B cell (primary cell): ENCODE results near the gene S1PR3. TPM values are rescaled to one million over a fixed set of nuclear protein-coding genes. Genes with fewer than 3 reads are reported as not detected.

Experiments used
- ATAC-seq: fragments of 200-7000 bp; cut with Tn5 transposase; one replicate; pipeline ENCODE4 v1.10.0; 2021; ENCODE audit warnings: low read depth, mild to moderate bottlenecking, moderate number of reproducible peaks, moderate library complexity
- CTCF ChIA-PET: fragments of 350-600 bp; sonication (Branson Sonifier 250); formaldehyde crosslinking; loops from one replicate; lab custom pipeline; 2021; ENCODE audit warnings: antibody characterized with exemption, inconsistent platforms; lab: Charles Lee
- POLR2A ChIA-PET: fragments of 350-600 bp; sonication (Branson Sonifier 250); formaldehyde crosslinking; loops from one replicate; lab custom pipeline; 2021; ENCODE audit warnings: antibody characterized with exemption; lab: Charles Lee
- DNase-seq: peaks from one replicate; pipeline ENCODE4 v3.0.0; 2013
- H2AFZ ChIP-seq: 2 replicates; pipeline ENCODE4 v1.6.1; 2012; ENCODE audit warnings: mild to moderate bottlenecking, low read depth, low read length; ENCODE audit not compliant: insufficient read depth, poor library complexity, severe bottlenecking
- H3K27ac ChIP-seq, 2 donors: 1 replicate in 1 of 2; 2 replicates in 1 of 2; pipeline ENCODE4 v1.5.1; 2012 to 2013; ENCODE audit warnings: low read length in 2 of 2, mild to moderate bottlenecking in 2 of 2, moderate library complexity in 1 of 2
- H3K27me3 ChIP-seq, 4 experiments: fragments of 200-600 bp in 1 of 4; sonication (generic) in 1 of 4; replicated peaks in 1 of 4; 1 replicate in 2 of 4; 2 replicates in 2 of 4; pipeline versions ENCODE4 v1.6.1 to v1.7.0; 2013 to 2016; ENCODE audit warnings: low read length in 3 of 4, mild to moderate bottlenecking in 2 of 4, mixed read lengths in 1 of 4, moderate library complexity in 1 of 4; ENCODE audit not compliant: insufficient read depth in 4 of 4, control insufficient read depth in 3 of 4; ENCODE audit errors: control extremely low read depth in 1 of 4
- H3K36me3 ChIP-seq, 2 experiments: replicated peaks in 1 of 2; 1 replicate in 1 of 2; 2 replicates in 1 of 2; pipeline versions ENCODE4 v1.6.1 to v1.7.1; 2013; ENCODE audit warnings: low read length in 1 of 2; ENCODE audit not compliant: insufficient read depth in 2 of 2, control insufficient read depth in 1 of 2; ENCODE audit errors: control extremely low read depth in 1 of 2, extremely low read depth in 1 of 2
- H3K4me1 ChIP-seq, 2 donors: fragments of 200-600 bp in 1 of 2; sonication (generic) in 1 of 2; 1 replicate in 1 of 2; 2 replicates in 1 of 2; pipeline versions ENCODE4 v1.5.1 to v1.6.1; 2013 to 2017; ENCODE audit warnings: low read length in 2 of 2; ENCODE audit not compliant: control insufficient read depth in 2 of 2, insufficient read depth in 2 of 2
- H3K4me2 ChIP-seq: replicated peaks from 2 replicates; pipeline ENCODE3; 2012; ENCODE audit warnings: mild to moderate bottlenecking, low read depth, low read length; ENCODE audit not compliant: poor library complexity, severe bottlenecking
- H3K4me3 ChIP-seq, 5 experiments: fragments of 200-600 bp in 1 of 5; sonication (generic) in 1 of 5; 1 replicate in 3 of 5; 2 replicates in 2 of 5; pipeline versions ENCODE4 v1.5.1 to v1.7.0; 2011 to 2016; ENCODE audit warnings: low read length in 4 of 5, mild to moderate bottlenecking in 4 of 5, low read depth in 2 of 5, control low read depth in 1 of 5, moderate library complexity in 1 of 5; ENCODE audit not compliant: insufficient read depth in 1 of 5; ENCODE audit errors: control extremely low read depth in 1 of 5, extremely low read depth in 1 of 5
- H3K79me2 ChIP-seq: fragments of 200-600 bp; sonication (generic); one replicate; pipeline ENCODE4 v1.6.0; 2016; ENCODE audit warnings: low read length; ENCODE audit not compliant: control insufficient read depth, insufficient read depth
- H3K9ac ChIP-seq: fragments of 200-600 bp; sonication (generic); 2 replicates; pipeline ENCODE4 v1.6.1; 2017; ENCODE audit warnings: mild to moderate bottlenecking, low read length, moderate library complexity
- H3K9me3 ChIP-seq, 3 donors: one replicate each; pipeline versions ENCODE4 v1.6.1 to v1.7.1; 2013; ENCODE audit warnings: low read length in 2 of 3; ENCODE audit not compliant: control insufficient read depth in 2 of 3, insufficient read depth in 1 of 3; ENCODE audit errors: control extremely low read depth in 1 of 3
- H4K20me1 ChIP-seq: 2 replicates; pipeline ENCODE4 v1.6.0; 2012; ENCODE audit warnings: mild to moderate bottlenecking, low read length; ENCODE audit not compliant: insufficient read depth, control insufficient read depth, poor library complexity, severe bottlenecking
- H3K27ac Mint-ChIP-seq: one replicate; pipeline ENCODE4 v1.8.0; 2021; ENCODE audit warnings: mixed read lengths
- H3K27me3 Mint-ChIP-seq: one replicate; pipeline ENCODE4 v1.8.0; 2021; ENCODE audit warnings: mixed read lengths
- H3K4me1 Mint-ChIP-seq: one replicate; pipeline ENCODE4 v1.8.0; 2021; ENCODE audit warnings: mixed read lengths
- H3K4me3 Mint-ChIP-seq: one replicate; pipeline ENCODE4 v1.8.0; 2021; ENCODE audit warnings: mixed read lengths
- H3K9me3 Mint-ChIP-seq: one replicate; pipeline ENCODE4 v1.8.0; 2022; ENCODE audit warnings: mixed read lengths; ENCODE audit not compliant: insufficient read depth
- EZH2 ChIP-seq: IDR thresholded peaks from 2 replicates; pipeline ENCODE4 v1.6.1; 2012; ENCODE audit warnings: borderline replicate concordance, low read depth, mild to moderate bottlenecking, moderate library complexity, low read length; ENCODE audit not compliant: insufficient read depth, poor library complexity, severe bottlenecking
- WGBS: methylation state at CpG from one replicate; pipeline ENCODE4 v1.1.5; 2013; ENCODE audit warnings: missing lambda C conversion rate; ENCODE audit not compliant: insufficient coverage; 5-methylcytosine and 5-hydroxymethylcytosine counted together
- intact Hi-C: fragments of 100-400 bp; cut with micrococcal nuclease; formaldehyde crosslinking; loops from one replicate; pipeline ENCODE4 v1.10.0; 2022
- polyA plus RNA-seq: library from polyadenylated mRNA; depleted of rRNA; stranded (reverse); fragments of >200 nt; gene quantifications from 2 replicates; pipeline ENCODE4 v1.2.3, GENCODE V29; 2012
- total RNA-seq, 2 donors: library from RNA; stranded (reverse); fragments of 120-200 nt in 1 of 2; gene quantifications; 1 replicate in 1 of 2; 2 replicates in 1 of 2; pipeline versions ENCODE4 v1.2.3 to v1.2.4, GENCODE V29; 2013 to 2022
- TF ChIP-seq, protein P1 (sequence below): fragments of 200-600 bp; IDR thresholded peaks from one replicate; pipeline ENCODE4 v1.8.0; 2022; ENCODE audit warnings: antibody characterized with exemption, mild to moderate bottlenecking

S1PR3 gene
- total and polyA plus RNA-seq, 2 donors (not counting 1 experiment from before 2014, with no cell fraction given), result 0.25 TPM; not detected in 1

DNA sequence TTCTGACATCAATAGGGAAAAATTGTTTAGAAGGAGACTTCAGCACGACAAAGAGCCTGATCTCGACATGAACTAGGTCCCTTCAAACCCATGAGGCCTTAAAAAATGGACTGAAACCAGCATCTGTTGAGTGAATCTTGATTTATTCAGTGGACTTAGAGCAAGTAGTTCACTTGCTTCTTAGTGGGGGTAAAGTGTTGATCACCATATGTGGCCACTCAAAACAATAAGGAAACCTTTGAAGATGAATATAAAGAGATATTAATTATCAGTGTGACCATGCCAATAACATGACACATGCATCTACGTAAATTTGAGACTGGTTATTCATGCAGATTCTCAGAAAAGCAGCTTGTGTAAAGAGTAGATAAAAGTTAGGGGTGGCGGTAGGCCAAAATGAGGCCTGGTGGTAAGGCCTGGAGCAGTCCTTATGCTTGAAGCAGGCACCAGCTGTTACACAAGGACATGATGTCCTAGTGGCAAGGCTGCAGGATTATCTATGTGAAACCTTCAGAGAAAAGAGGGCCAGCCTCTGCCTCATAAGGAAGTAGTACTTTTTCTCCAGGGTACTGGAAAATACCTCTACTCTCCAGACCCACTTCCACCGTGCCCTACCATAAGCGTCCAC, 61.3 kb downstream of the S1PR3 start:
- H3K4me3 Mint-ChIP-seq, result no peak overlapping the region
- WGBS, result 79% methylated on average over 3 of the region's 6 CpGs
- Histone ChIP-seq H4K20me1 (no peaks in the 10 kb centered on the region), H3K4me2 (no peak overlapping the region), H3K36me3 (no peaks in the 10 kb centered on the region), H3K27me3 (peaks cover 0 to 4% (median 0%) of the 10 kb centered on the region in 4 experiments), H3K9ac (no peak overlapping the region), H3K9me3 (no peaks in the 10 kb centered on the region), H3K4me1 (no peaks in the 10 kb centered on the region), H3K4me3 (no peak overlapping the region), H2AFZ (no peak overlapping the region), H3K27ac (no peak overlapping the region), H3K79me2 (no peaks in the 10 kb centered on the region)
- DNase-seq (no peak), ATAC-seq (no peak)
- H3K27me3 Mint-ChIP-seq, result peaks cover 12% of the 10 kb centered on the region
- intact Hi-C loops, result no loop called here
- no peaks in the 10 kb centered on the region for H3K9me3 Mint-ChIP-seq
- H3K4me1 Mint-ChIP-seq, result no peaks in the 10 kb centered on the region
- ChIA-PET CTCF (no interaction called here), POLR2A (no interaction called here)
- TF ChIP-seq EZH2, result no peak
- TF ChIP-seq, protein P1, sequence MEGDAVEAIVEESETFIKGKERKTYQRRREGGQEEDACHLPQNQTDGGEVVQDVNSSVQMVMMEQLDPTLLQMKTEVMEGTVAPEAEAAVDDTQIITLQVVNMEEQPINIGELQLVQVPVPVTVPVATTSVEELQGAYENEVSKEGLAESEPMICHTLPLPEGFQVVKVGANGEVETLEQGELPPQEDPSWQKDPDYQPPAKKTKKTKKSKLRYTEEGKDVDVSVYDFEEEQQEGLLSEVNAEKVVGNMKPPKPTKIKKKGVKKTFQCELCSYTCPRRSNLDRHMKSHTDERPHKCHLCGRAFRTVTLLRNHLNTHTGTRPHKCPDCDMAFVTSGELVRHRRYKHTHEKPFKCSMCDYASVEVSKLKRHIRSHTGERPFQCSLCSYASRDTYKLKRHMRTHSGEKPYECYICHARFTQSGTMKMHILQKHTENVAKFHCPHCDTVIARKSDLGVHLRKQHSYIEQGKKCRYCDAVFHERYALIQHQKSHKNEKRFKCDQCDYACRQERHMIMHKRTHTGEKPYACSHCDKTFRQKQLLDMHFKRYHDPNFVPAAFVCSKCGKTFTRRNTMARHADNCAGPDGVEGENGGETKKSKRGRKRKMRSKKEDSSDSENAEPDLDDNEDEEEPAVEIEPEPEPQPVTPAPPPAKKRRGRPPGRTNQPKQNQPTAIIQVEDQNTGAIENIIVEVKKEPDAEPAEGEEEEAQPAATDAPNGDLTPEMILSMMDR, result no peak
- no peak overlapping the region for H3K27ac Mint-ChIP-seq

DNA sequence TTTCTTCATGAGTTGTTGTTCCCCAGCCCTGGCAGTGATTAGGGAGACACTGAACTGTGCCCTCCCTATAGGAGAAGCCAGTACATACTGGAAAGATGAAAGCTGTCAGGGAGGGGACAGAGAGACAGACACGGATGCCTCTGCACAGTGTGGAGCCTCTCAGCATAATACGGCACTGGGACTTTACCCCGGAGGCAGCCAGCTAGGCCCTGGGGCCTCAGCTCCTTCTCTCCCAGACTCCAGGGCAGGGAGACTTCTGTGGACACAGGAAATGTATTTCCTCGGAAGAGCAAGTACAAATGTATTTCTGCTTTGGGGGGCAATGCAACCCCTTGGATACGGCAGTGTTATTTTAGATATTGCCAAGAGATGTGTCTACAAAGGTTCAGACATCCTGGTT, 62.0 kb downstream of the S1PR3 start:
- Histone ChIP-seq H4K20me1 (no peaks in the 10 kb centered on the region), H3K79me2 (no peaks in the 10 kb centered on the region), H3K4me3 (no peak overlapping the region), H3K4me2 (no peak overlapping the region), H3K4me1 (no peaks in the 10 kb centered on the region), H3K9me3 (peaks cover 0 to 3% (median 0%) of the 10 kb centered on the region in 3 donors), H2AFZ (no peak overlapping the region), H3K27ac (no peak overlapping the region), H3K36me3 (no peaks in the 10 kb centered on the region), H3K9ac (no peak overlapping the region), H3K27me3 (peaks cover 0 to 3% (median 1%) of the 10 kb centered on the region in 4 experiments)
- no peak overlapping the region for H3K4me3 Mint-ChIP-seq
- no peak for DNase-seq
- POLR2A ChIA-PET, result no interaction called here
- CTCF ChIA-PET, result no interaction called here
- no peaks in the 10 kb centered on the region for H3K9me3 Mint-ChIP-seq
- intact Hi-C loops, result no loop called here
- WGBS, result 92% methylated on average over 4 of the region's 5 CpGs
- H3K27me3 Mint-ChIP-seq, result peaks cover 11% of the 10 kb centered on the region
- H3K4me1 Mint-ChIP-seq, result no peaks in the 10 kb centered on the region
- H3K27ac Mint-ChIP-seq, result no peak overlapping the region
- no peak for ATAC-seq
- TF ChIP-seq EZH2, result no peak
- TF ChIP-seq, protein P1, result no peak
